NCI-H1092 (cell line): ENCODE measurements around the gene ARHGEF38.
"Not testable (repeated sequence)": the region's sequence is repeated elsewhere in the genome, so short reads cannot be mapped to it uniquely, and the experiment has no call there.

Experiments used
- DNase-seq: peaks from one replicate; lab custom pipeline; 2025; lab: John Stamatoyannopoulos, UW

Gene ARHGEF38

DNA sequence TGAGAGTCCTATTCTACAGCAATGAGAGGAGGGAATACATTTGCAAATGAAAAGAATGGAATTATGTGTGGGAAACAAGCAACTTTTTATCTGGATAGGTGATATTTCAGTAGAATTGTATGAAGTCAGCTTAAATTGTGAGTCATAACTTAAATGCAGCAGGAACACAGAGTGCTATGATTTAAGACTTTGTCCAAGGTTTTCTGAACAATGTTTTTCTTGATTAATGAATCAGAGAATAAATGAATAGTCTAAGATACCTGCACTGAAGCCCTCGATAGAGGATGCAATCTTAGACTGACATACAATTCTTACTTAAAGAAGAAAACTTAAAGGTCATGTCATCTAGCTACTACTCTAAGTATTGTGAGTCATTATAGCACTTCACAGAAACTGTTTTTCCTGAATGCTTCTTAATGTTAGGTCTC, 8.0 kb downstream of the ARHGEF38 start:
- DNase-seq, result no peak

DNA sequence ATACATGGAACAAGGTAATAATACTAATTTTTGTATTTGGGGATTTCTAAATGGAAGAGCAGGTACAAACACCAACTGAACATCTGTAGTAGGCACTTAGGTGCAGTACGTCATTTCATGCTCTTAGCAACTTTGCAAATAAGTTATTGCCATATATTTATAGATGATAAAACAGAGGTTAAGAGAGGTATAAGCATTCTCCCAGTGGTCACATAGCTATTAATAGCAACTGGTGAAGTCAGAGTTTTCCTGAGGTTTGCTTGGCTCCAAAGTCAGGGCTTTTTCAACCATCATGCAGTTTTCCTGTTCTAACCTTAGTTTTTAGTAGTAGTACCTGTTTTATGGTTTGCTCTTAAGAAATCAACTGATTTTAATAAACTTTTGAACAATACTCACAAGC, 10.9 kb downstream of the ARHGEF38 start:
- no peak for DNase-seq

DNA sequence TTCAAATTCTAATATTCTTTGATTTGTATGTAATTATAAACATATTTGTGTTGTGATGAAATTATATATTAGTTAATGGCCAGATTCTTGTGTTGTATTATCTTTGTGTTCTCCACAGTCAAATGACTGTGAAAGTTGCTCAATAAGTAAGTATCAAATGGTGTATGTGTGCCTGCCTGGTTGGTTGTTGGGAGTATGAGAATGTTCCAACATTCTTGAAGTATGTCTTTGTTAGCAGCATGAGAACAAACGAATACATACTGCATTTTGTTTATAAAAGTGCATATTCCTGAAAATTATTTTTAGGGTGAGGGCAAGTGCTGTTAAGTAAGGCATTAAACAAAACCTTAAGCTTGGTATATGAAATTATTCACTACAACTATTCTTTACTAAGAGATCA, 16.2 kb downstream of the ARHGEF38 start:
- DNase-seq, result no peak

DNA sequence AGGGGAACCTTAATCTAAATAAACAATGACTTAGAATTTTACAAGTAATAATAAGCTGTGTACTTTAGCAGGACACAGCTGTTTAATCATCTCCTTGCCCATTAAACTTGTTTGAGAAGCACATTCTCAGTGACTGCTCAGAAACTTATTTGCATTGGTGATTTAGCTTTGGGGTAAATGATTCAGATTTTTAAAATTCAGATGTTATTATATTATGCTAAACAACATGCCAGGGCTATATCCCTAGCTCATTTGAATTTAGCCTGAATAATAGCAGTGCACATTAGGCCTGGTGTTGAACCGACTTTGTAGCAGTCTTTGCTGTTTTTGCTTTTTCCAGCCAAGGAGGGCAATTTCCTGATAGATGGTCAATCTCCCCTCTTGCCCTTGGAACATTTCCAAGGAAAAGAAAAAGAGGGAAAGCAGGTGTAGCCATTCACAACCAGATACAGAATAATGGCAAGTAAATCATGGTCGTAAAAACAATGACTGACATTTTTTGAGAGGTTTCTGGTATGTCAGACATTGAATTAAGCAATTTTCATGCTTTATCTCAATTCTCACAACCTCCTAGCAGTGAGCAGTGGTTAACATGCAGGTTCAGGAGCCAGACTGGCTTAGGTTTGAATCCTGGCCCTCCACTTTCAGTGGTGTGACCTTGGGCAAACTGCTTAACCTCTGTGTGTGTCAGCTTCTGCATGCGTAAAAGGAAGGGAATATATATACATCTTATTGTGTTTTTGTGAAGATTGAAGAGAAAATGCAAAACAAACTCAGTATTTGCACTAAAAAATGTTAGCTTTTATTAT, 16.8 kb downstream of the ARHGEF38 start:
- peak; percentile 17 for DNase-seq

DNA sequence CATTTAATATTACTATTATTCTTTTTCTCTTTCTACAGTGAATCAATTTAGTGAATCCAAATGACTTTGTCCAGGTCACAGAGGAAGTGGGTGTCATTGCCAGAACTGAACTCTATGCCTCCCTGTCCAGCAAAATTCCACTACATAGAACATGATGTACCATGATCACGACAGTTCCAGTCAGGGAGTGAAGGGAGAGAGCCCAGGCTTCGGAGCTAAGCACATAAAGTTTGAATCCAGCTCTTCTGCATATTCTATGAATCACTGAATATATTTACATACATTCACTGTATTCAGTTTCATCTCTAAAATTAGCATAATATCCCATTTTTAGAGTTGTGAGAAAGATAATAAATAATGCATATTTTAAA, 17.4 kb downstream of the ARHGEF38 start:
- DNase-seq, result no peak

DNA sequence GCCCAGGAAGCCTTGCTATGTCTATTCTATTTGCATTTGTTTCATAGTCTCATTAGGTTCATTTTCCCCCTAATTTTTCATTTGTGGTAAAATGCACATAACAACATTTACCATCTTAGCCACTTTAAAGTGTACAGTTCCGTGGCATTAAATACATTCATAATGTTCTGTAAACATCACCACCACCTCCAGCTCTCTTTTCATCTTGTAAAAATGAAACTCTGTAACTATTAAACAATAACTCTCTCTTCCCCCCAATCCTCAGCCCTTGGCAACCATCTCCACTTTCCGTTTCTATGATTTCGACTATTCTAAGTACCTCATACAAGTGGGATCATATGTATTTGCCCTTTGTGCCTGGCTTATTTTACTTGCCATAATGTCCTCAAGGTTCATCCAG, 19.9 kb downstream of the ARHGEF38 start:
- DNase-seq, result no peak

DNA sequence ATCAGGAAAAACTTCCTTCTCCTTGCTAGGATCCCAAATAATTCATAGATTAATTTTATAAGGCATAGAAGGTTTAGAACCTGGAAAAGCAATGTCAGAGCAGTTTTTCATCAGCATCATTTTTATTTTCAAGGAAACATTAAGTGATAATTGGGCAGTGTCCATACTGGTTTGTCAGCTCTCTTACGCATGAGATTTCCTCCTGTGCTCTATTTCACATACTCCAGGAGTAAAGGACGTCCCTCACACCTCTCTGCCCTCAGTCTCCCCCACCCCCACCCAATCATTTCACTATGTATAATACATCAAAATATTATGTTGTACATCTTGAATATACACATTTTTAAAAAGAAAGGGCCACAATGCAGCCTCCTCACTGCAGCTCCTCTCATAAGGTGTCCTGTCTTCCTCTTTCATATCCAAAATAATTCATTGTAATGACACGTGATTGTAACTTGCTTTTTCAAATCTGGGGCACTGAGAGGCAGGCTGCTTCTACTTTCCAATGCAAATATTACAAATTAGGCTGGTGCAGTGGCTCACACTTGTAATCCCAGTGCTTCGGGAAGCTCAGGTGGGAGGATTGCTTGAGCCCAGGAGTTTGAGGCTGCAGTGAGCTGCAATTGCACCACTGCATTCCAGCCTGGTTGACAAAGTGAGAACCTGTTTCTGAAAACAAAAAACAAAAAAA, 34.4 kb downstream of the ARHGEF38 start:
- no peak for DNase-seq

DNA sequence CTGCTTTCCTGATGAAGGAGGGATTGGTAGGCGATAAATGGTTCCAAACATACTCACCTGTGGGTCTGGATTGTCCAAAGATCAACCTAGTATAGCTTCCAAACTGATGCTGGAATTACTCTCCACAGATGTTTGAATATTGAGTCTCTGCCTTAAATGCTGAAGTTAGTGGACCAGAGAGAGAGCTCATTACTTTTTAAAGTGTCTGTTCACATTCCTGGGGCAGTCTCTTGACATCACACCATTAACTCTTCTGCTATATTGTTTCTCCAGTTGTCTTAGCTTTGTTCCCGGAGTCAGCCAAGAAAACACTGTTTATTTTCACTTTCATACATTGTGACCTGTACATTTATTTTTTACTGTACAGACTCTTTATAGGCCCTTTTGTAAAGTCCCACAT, 35.4 kb downstream of the ARHGEF38 start:
- DNase-seq, result no peak

DNA sequence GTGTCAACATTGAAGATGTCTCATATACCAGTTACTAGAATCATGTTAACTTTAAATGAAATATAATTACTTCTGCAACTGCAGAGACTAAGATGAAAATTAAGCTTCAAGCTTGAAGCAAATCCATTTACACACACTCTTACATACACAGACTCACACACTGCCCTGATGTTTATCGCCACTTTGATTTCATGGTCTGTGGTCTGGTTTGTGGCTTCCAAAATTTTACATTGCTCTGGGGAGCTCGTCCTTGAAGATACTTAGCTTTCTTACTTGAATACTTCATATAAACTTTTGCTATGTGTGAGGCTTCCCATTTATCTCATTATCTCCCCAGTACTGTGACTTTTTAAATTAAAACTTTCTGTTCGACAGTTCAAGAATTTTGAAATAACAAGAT, 35.8 kb downstream of the ARHGEF38 start:
- DNase-seq, result no peak

DNA sequence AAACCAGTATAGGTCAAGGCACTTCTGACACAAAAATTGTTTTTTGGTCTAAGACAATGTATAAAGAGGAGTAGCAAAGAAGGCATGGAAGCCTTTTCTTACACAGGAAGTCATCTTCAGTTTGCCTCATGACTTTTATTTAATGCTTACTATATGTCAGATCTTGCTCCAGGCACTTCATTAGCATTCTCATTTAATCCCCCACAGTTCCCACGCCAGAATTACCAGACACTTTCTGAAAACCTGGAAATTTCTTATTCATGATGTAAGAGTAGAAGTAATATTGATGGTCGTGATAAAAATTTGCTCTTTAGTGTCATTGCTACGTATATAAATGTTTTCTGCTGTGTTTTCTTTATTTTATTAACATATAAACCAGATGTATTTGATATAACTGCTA, 39.2 kb downstream of the ARHGEF38 start:
- DNase-seq, result no peak

DNA sequence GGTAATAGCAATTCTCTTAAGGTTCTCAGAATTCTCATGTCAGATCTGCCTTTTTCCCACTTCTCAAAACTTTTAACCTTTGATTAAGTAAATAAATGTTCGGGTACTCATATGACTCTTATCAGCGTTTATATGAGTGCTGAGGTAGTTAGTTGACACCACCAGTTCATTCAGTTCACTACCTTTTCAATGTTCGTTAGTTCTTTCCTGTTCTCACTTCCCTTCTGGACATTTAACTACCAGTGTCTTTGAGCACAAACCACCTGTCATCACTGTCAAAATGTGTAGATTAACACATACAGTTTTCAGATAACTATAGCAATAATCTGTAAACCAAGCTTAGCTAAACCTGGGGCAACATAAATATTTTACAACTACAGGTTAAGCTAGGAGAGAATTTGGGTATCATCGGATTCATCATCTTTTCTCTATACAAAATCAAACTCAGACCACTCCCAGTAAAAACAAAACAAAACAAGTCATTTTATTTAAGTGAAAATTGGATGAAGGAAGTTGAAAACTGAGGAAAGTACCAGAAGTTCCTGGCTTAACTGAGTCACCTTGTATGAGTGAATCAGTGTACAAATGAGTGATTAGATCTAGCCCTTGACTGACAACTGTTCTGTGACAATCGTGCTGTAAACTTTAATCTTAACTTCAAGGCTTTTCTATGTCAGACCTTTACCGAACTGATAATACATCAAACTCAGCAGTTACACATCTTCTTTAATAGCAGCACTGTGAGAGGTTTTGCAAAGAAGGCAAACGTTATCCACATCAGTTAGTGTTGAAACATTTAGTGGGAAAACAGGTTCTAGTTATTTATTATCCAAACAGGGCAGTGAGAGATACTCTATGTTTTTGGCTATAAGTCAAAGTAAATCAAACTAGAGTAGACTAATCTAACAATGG, 41.9 kb downstream of the ARHGEF38 start:
- no peak for DNase-seq

DNA sequence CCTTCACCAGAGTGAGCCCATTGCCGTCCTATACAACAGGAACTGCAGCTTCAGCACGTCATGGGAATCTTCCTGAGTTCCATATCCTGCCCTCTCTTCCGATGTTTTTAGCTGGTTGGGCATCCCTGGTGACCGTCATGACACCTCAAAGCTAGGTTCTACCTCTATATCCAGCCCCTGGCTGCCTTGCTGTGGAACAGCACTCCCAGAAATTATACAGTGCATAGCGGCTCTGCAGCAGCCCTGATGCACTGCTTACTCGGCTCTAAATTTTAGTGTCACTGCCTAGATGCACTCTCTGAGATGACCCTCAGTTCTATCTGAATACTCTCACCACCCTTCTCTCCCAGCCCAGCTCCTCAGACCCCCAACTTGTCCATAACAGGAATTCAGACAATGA, 44.3 kb downstream of the ARHGEF38 start:
- no peak for DNase-seq

DNA sequence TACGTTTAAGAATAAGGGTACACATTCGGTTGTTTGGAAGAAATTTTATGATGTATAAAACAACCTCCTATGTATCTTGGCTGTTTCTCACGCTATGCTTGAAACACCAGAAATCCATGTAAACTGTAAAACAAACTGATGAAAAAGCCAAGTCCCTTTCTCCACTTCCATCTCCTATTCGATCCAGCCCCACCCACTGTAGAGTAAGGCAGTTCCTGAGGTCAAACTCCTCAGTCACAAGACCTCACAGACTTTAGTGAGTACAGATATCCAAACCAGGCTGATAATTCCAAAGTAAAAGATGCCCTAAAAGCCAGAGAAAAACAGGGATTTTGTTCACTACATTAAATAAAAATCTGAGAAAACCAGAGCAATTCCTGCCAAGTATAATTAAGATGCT, 45.6 kb downstream of the ARHGEF38 start:
- no peak for DNase-seq

DNA sequence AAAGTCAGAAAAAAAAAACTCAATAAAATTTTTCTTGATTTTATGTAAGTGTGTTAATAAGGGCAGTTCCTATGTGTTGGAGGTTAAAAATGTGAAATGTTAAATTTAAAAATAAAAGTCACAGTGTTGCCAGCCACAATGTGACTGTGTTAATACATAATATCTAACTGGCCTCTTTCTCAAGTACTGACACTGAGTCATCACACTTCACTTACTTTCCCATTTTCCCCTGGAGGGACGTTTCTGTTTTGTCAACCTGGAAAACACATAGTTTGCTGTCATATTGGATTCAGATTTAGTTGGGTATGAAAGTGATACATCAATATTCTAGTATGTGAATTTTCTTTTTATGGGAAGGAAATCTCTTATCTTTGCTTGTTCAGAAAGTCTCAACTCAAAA, 46.4 kb downstream of the ARHGEF38 start:
- no peak for DNase-seq

DNA sequence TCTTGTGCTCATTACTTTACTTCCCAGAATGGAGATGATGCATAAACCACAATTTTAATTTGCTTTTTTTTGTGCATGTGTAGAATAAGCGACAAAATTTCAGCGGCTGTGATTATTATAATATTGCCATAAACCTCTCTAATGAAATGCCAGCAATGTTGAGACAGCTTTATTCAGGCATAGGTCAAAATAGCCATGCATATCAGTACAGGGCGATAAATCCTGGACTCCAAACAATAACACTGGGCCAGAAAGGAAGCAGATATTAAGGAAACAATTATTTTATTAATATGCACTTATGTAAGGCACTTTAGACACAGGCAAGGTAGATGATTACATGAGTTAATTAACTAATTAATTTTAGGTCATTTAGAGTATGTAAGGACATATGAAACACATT, 47.1 kb downstream of the ARHGEF38 start:
- no peak for DNase-seq

DNA sequence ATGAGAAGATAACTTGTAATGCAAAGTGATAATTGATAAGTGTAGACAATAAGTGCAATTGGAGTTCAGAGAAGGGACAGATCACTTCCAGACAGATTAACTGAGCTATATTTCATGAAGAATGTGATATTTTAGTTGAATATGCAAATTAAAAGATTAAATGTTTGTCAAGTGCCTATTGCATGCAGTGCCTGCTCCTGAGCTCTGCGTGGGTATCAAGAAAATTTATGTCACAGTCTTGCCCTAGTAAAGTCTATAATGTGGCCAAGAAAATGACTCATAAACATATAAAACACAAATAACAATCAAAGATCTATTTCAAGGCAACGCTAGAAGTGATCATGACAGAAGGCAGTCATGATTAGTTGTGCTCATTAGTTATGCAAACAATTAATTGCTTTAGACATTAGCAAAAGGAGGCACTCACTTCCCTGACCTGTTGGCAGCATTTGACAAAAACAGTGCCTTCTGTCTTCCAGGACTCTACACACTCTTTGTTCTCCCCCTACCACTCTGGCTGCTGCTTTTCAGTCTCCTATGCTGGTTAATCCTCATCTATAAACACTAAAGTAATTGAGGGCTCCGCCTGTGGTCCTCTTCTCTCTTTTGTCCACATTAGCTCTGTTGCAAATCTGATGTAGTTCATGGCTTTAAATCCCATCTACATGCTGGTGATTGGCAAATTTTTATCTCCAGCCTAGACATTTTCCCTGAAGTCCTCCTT, 47.7 kb downstream of the ARHGEF38 start:
- DNase-seq, result no peak

DNA sequence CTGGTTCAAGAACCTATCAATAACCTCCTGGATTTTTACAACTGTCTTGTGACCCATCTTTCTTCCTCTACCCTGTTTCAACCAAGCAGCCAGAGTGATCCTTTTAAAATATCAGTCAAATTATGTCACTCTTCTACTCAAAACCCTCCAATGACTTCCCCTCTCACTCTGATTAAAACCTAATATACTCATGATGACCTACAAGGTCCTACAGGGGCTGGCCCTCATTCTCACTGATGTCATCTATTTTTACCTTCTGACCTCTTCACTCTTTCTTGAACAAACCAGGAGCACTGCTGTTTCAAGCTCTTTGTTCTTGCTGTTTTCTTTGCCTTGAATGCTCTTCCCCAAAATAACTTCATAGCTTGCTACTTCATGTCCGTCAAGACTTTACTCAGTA, 48.5 kb downstream of the ARHGEF38 start:
- no peak for DNase-seq

DNA sequence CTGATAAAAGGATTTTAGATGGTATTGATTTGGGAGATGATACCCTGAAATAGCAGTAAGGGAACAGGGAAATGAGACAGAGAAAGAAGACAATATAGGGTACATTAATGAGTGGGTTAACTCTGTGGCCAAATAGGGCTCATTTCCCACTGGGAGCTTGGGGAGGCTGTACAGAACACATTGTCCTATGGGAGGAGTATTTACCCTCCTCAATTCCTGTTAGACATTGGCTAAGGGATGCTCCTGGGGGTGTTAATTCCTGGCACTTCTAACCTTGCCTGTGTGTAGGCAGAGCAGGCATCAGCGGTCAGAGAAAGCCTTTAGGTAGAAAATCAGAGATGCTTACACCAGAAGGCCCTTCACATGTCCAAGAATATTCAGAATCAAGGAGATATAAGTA, 49.0 kb downstream of the ARHGEF38 start:
- DNase-seq, result no peak

DNA sequence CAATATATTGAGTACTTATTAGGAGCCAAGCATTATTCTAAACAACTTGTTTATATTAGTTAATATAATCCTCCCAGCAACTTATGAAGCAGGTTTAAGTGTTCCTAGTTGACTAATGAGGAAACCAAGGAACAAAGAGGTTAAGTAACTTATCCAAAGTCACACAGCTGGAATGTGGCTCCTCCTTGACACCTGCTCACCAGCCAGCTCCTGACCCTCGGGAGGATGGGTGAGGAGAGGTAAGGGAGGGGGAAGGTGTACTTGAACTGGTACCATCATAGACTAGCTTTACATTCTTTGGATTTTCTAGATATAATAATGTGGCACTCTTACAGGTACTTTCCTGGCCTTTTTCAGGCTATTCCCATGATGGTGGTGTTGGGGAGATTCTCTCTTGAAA, 50.7 kb downstream of the ARHGEF38 start:
- DNase-seq, result no peak

DNA sequence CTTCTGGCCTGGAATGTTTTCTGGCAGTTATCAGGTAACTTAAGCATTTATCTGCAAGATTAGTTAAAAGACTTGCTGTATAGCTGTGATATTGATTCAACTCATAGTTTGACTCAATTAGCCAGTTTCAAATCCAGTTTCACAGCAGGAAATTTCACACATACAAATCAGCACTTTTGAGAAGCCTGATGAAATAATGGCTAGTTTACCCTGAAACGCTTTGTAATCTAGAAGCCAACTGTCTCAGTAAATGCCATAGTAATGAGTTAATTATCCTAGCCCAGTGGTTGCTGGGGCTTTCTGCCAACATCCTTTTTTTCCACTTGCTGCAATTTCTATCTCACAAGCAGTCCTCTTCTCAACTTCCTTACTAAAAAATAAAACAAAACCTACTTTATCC, 53.1 kb downstream of the ARHGEF38 start:
- DNase-seq, result no peak

DNA sequence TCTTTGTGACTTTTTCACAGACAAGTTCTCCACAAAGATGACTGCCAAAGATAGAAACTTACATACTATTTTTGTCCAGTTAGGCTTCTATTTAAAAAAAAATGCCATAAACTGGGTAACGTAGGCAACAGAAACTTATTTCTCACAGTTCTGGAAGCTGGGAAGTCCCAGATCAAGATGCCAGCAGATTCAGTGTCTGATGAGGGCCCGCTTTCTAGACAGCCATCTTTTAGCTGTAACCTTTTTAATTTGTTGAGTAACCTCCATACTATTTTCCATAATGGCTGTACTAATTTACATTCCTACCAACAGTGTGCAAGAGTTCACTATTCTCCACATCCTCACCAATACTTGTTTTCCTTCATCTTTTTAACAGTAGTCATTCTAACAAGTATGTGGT, 55.5 kb downstream of the ARHGEF38 start:
- DNase-seq, result no peak

DNA sequence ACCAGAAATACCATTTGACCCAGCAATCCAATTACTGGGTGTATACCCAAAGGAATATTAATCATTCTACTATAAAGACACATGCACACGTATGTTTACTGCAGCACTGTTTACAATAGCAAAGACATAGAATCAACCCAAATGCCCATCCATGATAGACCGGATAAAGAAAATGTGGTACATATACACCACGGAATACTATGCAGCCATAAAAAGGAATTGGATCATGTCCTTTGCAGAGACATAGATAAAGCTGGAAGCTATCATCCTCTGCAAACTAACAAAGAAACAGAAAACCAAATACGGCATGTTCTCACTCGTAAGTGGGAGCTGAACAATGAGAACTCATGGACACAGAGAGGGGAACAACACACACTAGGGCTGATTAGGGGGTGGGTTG, 57.4 kb downstream of the ARHGEF38 start:
- DNase-seq, result not testable (repeated sequence)
